K562 (cell line): ENCODE measurements around the gene ZNF92. TPM values are rescaled to one million over a fixed set of nuclear protein-coding genes. Genes with fewer than 3 reads are reported as not detected.

Experiments
- EZH2 ChIP-seq: IDR thresholded peaks from 2 replicates; pipeline ENCODE4 v1.6.1; 2012; ENCODE audit warnings: low read depth, mild to moderate bottlenecking, inconsistent platforms, low read length, borderline replicate concordance
- HEY1 ChIP-seq: fragments of 250-450 bp; sonication (Bioruptor Pico); IDR thresholded peaks from 2 replicates; pipeline ENCODE4 v1.5.0; 2020; ENCODE audit warnings: mild to moderate bottlenecking, moderate library complexity, borderline replicate concordance
- HNRNPK ChIP-seq: fragments of 200-400 bp; formaldehyde crosslinking; IDR thresholded peaks from one replicate; pipeline ENCODE4 v1.6.1; 2018; ENCODE audit warnings: mild to moderate bottlenecking, low read depth, low read length; ENCODE audit not compliant: poor library complexity, severe bottlenecking
- JUN ChIP-seq, 2 experiments: sonication (generic) in 1 of 2; formaldehyde crosslinking in 1 of 2; IDR thresholded peaks; 2 replicates each; pipeline versions ENCODE4 v1.6.1 to v1.8.0; 2012 to 2022; ENCODE audit warnings: borderline replicate concordance in 2 of 2, mild to moderate bottlenecking in 2 of 2, improper control_type of control experiment in 1 of 2, low read depth in 1 of 2, low read length in 1 of 2, missing genetic modification reagents in 1 of 2
- MAZ ChIP-seq, 2 experiments: fragments of 450-650 bp in 1 of 2; sonication (generic) in 1 of 2; formaldehyde crosslinking; IDR thresholded peaks in 1 of 2; conservative IDR thresholded peaks in 1 of 2; 2 replicates each; pipeline versions ENCODE4 v1.4.0 to v1.5.0; 2020; ENCODE audit warnings: mild to moderate bottlenecking in 1 of 2, missing genetic modification reagents in 1 of 2
- MTA2 ChIP-seq: fragments of 450-650 bp; IDR thresholded peaks from 2 replicates; pipeline ENCODE4 v1.6.1; 2016; ENCODE audit warnings: low read depth
- MTA3 ChIP-seq: fragments of 450-650 bp; formaldehyde crosslinking; IDR thresholded peaks from 2 replicates; pipeline ENCODE4 v1.6.1; 2017; ENCODE audit warnings: mild to moderate bottlenecking, borderline replicate concordance
- MXD1 ChIP-seq: fragments of 250-450 bp; sonication (Bioruptor Pico); IDR thresholded peaks from 2 replicates; pipeline ENCODE4 v1.8.0; 2021; ENCODE audit warnings: borderline replicate concordance, mild to moderate bottlenecking, moderate library complexity; ENCODE audit not compliant: poor library complexity, severe bottlenecking
- NONO ChIP-seq, 2 experiments: fragments of 200-400 bp in 1 of 2; fragments of 450-650 bp in 1 of 2; formaldehyde crosslinking in 1 of 2; IDR thresholded peaks; 2 replicates each; pipeline ENCODE4 v1.6.1; 2017; ENCODE audit warnings: low read depth in 2 of 2, mild to moderate bottlenecking in 2 of 2, moderate library complexity in 2 of 2, low read length in 1 of 2
- RBM17 ChIP-seq: fragments of 200-400 bp; formaldehyde crosslinking; IDR thresholded peaks from 2 replicates; pipeline ENCODE4 v1.6.1; 2017; ENCODE audit warnings: low read depth, mild to moderate bottlenecking, low read length, borderline replicate concordance
- SAP30 ChIP-seq: fragments of 200-600 bp; sonication (generic); IDR thresholded peaks from 2 replicates; pipeline ENCODE4 v1.6.1; 2012; ENCODE audit warnings: borderline replicate concordance, low read depth, mild to moderate bottlenecking, moderate library complexity, low read length, control low read depth, inconsistent platforms; ENCODE audit not compliant: insufficient read depth, poor library complexity, severe bottlenecking
- SMARCC2 ChIP-seq: fragments of 450-650 bp; IDR thresholded peaks from 2 replicates; pipeline ENCODE4 v1.6.1; 2017; ENCODE audit warnings: antibody characterized with exemption, moderate library complexity, mild to moderate bottlenecking, low read depth
- TRIM24 ChIP-seq, 2 experiments: fragments of 450-650 bp; IDR thresholded peaks; 2 replicates each; pipeline ENCODE4 v1.6.1; 2016
- ZC3H4 ChIP-seq: sonication (generic); formaldehyde crosslinking; IDR thresholded peaks from 2 replicates; pipeline ENCODE4 v1.9.0; 2021; ENCODE audit warnings: missing genetic modification reagents, borderline replicate concordance
- ZFP36 ChIP-seq: fragments of 150-350 bp; IDR thresholded peaks from 2 replicates; pipeline ENCODE4 v1.6.1; 2018; ENCODE audit warnings: low read length, low read depth; ENCODE audit not compliant: partially characterized antibody
- ZFPM2 ChIP-seq: fragments of 250-450 bp; sonication (Bioruptor Pico); IDR thresholded peaks from 2 replicates; pipeline ENCODE4 v1.5.1; 2022; ENCODE audit warnings: mild to moderate bottlenecking
- ZNF76 ChIP-seq: fragments of 250-450 bp; sonication (Bioruptor Pico); IDR thresholded peaks from 2 replicates; pipeline ENCODE4 v1.4.0; 2020; ENCODE audit warnings: mild to moderate bottlenecking, moderate library complexity, borderline replicate concordance
- ZNF785 ChIP-seq: fragments of 250-450 bp; sonication (Bioruptor Pico); IDR thresholded peaks from 2 replicates; pipeline ENCODE4 v1.4.0; 2020; ENCODE audit warnings: mild to moderate bottlenecking
- polyA plus RNA-seq, 8 experiments: library from polyadenylated mRNA; depleted of rRNA in 4 of 8; stranded (reverse) in 5 of 8; unstranded in 3 of 8; fragments of >200 nt; fragmentation: Nextera tagmentation in 2 of 8; fragmentation: Illumina TruSeq in 1 of 8; extraction: Ambion mirVana in 2 of 8; extraction: Trizol in 1 of 8; gene quantifications; 2 replicates each; pipeline versions ENCODE4 v1.2.1 to v1.2.3, GENCODE V29; 2011 to 2014; ENCODE audit warnings: inconsistent platforms in 1 of 8, missing spikeins in 1 of 8
- total RNA-seq, 7 experiments: library from RNA; depleted of rRNA in 6 of 7; stranded (reverse); fragments of >200 nt in 6 of 7; fragmentation: Illumina TruSeq in 2 of 7; extraction: Trizol in 2 of 7; gene quantifications; 2 replicates each; pipeline versions ENCODE4 v1.2.1 to v1.2.3, GENCODE V29; 2011 to 2021; ENCODE audit warnings: low replicate concordance in 1 of 7
- TF ChIP-seq, protein P1 (sequence below): fragments of 250-450 bp; sonication (Bioruptor Pico); IDR thresholded peaks from 2 replicates; pipeline ENCODE4 v1.4.0; 2020
- TF ChIP-seq, protein P2 (sequence below), 2 experiments: fragments of 450-650 bp in 1 of 2; IDR thresholded peaks; 2 replicates each; pipeline ENCODE4 v1.6.1; 2011 to 2017; ENCODE audit warnings: low read depth in 2 of 2, antibody characterized with exemption in 1 of 2, borderline replicate concordance in 1 of 2, low read length in 1 of 2, mild to moderate bottlenecking in 1 of 2, mixed read lengths in 1 of 2; ENCODE audit not compliant: control insufficient read depth in 1 of 2
- TF ChIP-seq, protein P3 (sequence below): fragments of 250-450 bp; sonication (Bioruptor Pico); IDR thresholded peaks from 2 replicates; pipeline ENCODE4 v1.4.0; 2020; ENCODE audit warnings: mild to moderate bottlenecking

ZNF92 gene
- total and polyA plus RNA-seq, 9 of the 15 experiments (the other 6 are each of a cell fraction or from before 2014, with no cell fraction given), result 8.9 to 29.4 (median 12.5) TPM

DNA sequence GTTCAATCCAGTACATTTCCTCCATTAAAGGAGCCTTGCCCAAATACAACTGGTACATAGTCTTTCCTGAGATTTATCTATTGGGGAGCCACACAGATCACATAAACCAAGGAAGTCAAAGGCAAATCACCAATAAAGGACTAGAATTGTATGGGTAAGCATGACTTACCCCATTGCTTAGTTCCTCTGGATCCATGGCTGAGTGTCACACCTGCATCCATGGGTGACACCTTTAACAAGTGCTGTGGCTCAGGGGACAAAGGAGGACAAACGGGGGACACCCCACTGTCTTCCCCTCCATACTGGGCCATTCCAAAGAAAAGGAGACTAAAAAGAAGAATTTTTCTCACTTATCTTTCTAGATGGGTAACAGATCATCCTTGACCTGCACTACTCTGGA is 30.4 kb downstream of the ZNF92 start (continued):
- TF ChIP-seq, protein P1, sequence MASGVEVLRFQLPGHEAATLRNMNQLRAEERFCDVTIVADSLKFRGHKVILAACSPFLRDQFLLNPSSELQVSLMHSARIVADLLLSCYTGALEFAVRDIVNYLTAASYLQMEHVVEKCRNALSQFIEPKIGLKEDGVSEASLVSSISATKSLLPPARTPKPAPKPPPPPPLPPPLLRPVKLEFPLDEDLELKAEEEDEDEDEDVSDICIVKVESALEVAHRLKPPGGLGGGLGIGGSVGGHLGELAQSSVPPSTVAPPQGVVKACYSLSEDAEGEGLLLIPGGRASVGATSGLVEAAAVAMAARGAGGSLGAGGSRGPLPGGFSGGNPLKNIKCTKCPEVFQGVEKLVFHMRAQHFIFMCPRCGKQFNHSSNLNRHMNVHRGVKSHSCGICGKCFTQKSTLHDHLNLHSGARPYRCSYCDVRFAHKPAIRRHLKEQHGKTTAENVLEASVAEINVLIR (CRISPR knock-in tag), result no peak
- TF ChIP-seq MXD1 (CRISPR knock-in tag), result no peak
- TF ChIP-seq NONO (IDR thresholded peaks at IDR 0.05; ENCODE audit: low read depth in 2 of 2, low read length in 1 of 2), result 0 out of 4 replicates have a peak, but pooled peaks of 1 of the 2 experiments have one; percentile 33
- no peak for TF ChIP-seq SAP30
- TF ChIP-seq JUN (IDR thresholded peaks at IDR 0.05; ENCODE audit: borderline replicate concordance, low read depth, low read length), result peak; percentile 52; the same call in 1 of the 2 replicates
- no peak for TF ChIP-seq JUN (CRISPR knock-in tag; IDR thresholded peaks at IDR 0.05; ENCODE audit: borderline replicate concordance)
- TF ChIP-seq HNRNPK, result no peak
- TF ChIP-seq ZFP36, result peak; percentile 79
- TF ChIP-seq, protein P2, sequence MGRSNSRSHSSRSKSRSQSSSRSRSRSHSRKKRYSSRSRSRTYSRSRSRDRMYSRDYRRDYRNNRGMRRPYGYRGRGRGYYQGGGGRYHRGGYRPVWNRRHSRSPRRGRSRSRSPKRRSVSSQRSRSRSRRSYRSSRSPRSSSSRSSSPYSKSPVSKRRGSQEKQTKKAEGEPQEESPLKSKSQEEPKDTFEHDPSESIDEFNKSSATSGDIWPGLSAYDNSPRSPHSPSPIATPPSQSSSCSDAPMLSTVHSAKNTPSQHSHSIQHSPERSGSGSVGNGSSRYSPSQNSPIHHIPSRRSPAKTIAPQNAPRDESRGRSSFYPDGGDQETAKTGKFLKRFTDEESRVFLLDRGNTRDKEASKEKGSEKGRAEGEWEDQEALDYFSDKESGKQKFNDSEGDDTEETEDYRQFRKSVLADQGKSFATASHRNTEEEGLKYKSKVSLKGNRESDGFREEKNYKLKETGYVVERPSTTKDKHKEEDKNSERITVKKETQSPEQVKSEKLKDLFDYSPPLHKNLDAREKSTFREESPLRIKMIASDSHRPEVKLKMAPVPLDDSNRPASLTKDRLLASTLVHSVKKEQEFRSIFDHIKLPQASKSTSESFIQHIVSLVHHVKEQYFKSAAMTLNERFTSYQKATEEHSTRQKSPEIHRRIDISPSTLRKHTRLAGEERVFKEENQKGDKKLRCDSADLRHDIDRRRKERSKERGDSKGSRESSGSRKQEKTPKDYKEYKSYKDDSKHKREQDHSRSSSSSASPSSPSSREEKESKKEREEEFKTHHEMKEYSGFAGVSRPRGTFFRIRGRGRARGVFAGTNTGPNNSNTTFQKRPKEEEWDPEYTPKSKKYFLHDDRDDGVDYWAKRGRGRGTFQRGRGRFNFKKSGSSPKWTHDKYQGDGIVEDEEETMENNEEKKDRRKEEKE (IDR thresholded peaks at IDR 0.05; ENCODE audit: borderline replicate concordance in 1 of 2, control insufficient read depth in 1 of 2, low read depth in 2 of 2, low read length in 1 of 2), result no peak
- no peak for TF ChIP-seq RBM17
- TF ChIP-seq, protein P3, sequence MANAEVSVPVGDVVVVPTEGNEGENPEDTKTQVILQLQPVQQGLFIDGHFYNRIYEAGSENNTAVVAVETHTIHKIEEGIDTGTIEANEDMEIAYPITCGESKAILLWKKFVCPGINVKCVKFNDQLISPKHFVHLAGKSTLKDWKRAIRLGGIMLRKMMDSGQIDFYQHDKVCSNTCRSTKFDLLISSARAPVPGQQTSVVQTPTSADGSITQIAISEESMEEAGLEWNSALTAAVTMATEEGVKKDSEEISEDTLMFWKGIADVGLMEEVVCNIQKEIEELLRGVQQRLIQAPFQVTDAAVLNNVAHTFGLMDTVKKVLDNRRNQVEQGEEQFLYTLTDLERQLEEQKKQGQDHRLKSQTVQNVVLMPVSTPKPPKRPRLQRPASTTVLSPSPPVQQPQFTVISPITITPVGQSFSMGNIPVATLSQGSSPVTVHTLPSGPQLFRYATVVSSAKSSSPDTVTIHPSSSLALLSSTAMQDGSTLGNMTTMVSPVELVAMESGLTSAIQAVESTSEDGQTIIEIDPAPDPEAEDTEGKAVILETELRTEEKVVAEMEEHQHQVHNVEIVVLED (CRISPR knock-in tag), result no peak
- TF ChIP-seq ZNF76, result no peak
- TF ChIP-seq TRIM24 (IDR thresholded peaks at IDR 0.05), result peak in 1 of 2 experiments; percentile 74; a peak in 2 of 4 replicates
- TF ChIP-seq ZFPM2 (CRISPR knock-in tag), result no peak
- TF ChIP-seq MTA3, result peak; percentile 66; the same call in 1 of the 2 replicates
- TF ChIP-seq ZNF785 (CRISPR knock-in tag), result no peak
- TF ChIP-seq ZC3H4 (CRISPR knock-in tag), result no peak
- no peak for TF ChIP-seq EZH2
- TF ChIP-seq MAZ (CRISPR knock-in tag; conservative IDR thresholded peaks at IDR 0.05 in 1 of 2, IDR thresholded peaks at IDR 0.05 in 1 of 2), result no peak
- no peak for TF ChIP-seq HEY1 (CRISPR knock-in tag)
- no peak for TF ChIP-seq MTA2
- no peak for TF ChIP-seq SMARCC2
